HG03175 (cell line): ENCODE results near the gene BTBD9.

Experiments used
- ATAC-seq: cut with Tn5 transposase; IDR thresholded peaks from one replicate; pipeline ENCODE4 v1.9.1; 2021; ENCODE audit warnings: mild to moderate bottlenecking, moderate library complexity; ENCODE audit not compliant: unreplicated experiment

BTBD9 gene

GRCh38 chr6:38188677-38189335, 450.9 kb downstream of the BTBD9 start:
- ATAC-seq, result no peak

- no peak for ATAC-seq
These were observed 451.7 kb downstream of the BTBD9 start for GRCh38 chr6:38187811-38188590.

GRCh38 chr6:38187325-38187724, 452.4 kb downstream of the BTBD9 start:
- no peak for ATAC-seq

GRCh38 chr6:38185752-38186151, 454.0 kb downstream of the BTBD9 start:
- no peak for ATAC-seq

GRCh38 chr6:38185244-38185643, 454.5 kb downstream of the BTBD9 start:
- no peak for ATAC-seq

GRCh38 chr6:38184585-38185080, 455.1 kb downstream of the BTBD9 start:
- ATAC-seq, result no peak

GRCh38 chr6:38183856-38184584, 455.7 kb downstream of the BTBD9 start:
- no peak for ATAC-seq

GRCh38 chr6:38182426-38182825, 457.3 kb downstream of the BTBD9 start:
- ATAC-seq, result no peak

GRCh38 chr6:38180586-38180985, 459.1 kb downstream of the BTBD9 start:
- no peak for ATAC-seq

- no peak for ATAC-seq
These were observed 459.8 kb downstream of the BTBD9 start for GRCh38 chr6:38179794-38180430.

- ATAC-seq, result no peak
These were observed 460.4 kb downstream of the BTBD9 start for GRCh38 chr6:38179300-38179699.

- no peak for ATAC-seq
These were observed 461.2 kb downstream of the BTBD9 start for GRCh38 chr6:38178584-38178886.

GRCh38 chr6:38177882-38178583, 461.7 kb downstream of the BTBD9 start:
- ATAC-seq, result no peak

GRCh38 chr6:38176797-38177751, 462.7 kb downstream of the BTBD9 start:
- ATAC-seq, result no peak

- ATAC-seq, result no peak
These were observed 463.9 kb downstream of the BTBD9 start for GRCh38 chr6:38175786-38176185.

- ATAC-seq, result no peak
These were observed 464.8 kb downstream of the BTBD9 start for GRCh38 chr6:38174806-38175495.

GRCh38 chr6:38174315-38174714, 465.4 kb downstream of the BTBD9 start:
- no peak for ATAC-seq

- no peak for ATAC-seq
These were observed 465.8 kb downstream of the BTBD9 start for GRCh38 chr6:38173909-38174308.
